HepG2 (cell line): ENCODE data around the gene PRSS8. TPM values are rescaled to one million over a fixed set of nuclear protein-coding genes. Genes with fewer than 3 reads are reported as not detected.

ENCODE experiments used
- ARNTL ChIP-seq: sonication (generic); formaldehyde crosslinking; IDR thresholded peaks from 2 replicates; pipeline ENCODE4 v1.4.0; 2020; ENCODE audit warnings: mild to moderate bottlenecking, missing genetic modification reagents
- ATF7-NPFF ChIP-seq: sonication (generic); formaldehyde crosslinking; IDR thresholded peaks from 2 replicates; pipeline ENCODE4 v1.8.1; 2023; ENCODE audit warnings: mild to moderate bottlenecking, low read depth, missing genetic modification reagents, moderate library complexity
- FLYWCH1 ChIP-seq: sonication (generic); formaldehyde crosslinking; IDR thresholded peaks from 2 replicates; pipeline ENCODE4 v1.8.1; 2023; ENCODE audit warnings: mild to moderate bottlenecking, missing genetic modification reagents
- GATA4 ChIP-seq: sonication (generic); IDR thresholded peaks from 2 replicates; pipeline ENCODE4 v1.6.1; 2016; ENCODE audit warnings: antibody characterized with exemption, low read depth, borderline replicate concordance
- GTF3A ChIP-seq: sonication (generic); formaldehyde crosslinking; conservative IDR thresholded peaks from 2 replicates; pipeline ENCODE4 v1.4.0; 2020; ENCODE audit warnings: mild to moderate bottlenecking, missing genetic modification reagents
- HOXA9 ChIP-seq: sonication (generic); formaldehyde crosslinking; IDR thresholded peaks from 2 replicates; pipeline ENCODE4 v1.8.1; 2022; ENCODE audit warnings: missing genetic modification reagents, mild to moderate bottlenecking, moderate library complexity, borderline replicate concordance
- NBN ChIP-seq: fragments of 450-650 bp; conservative IDR thresholded peaks from 2 replicates; pipeline ENCODE4 v1.6.1; 2017
- NFE2L2 ChIP-seq: fragments of 150-350 bp; IDR thresholded peaks from 2 replicates; pipeline ENCODE4 v1.6.1; 2014; ENCODE audit warnings: low read length
- NPAS2 ChIP-seq: sonication (generic); formaldehyde crosslinking; IDR thresholded peaks from 2 replicates; pipeline ENCODE4 v1.8.0; 2022; ENCODE audit warnings: mild to moderate bottlenecking, missing genetic modification reagents, borderline replicate concordance
- NR3C1 ChIP-seq: sonication (generic); formaldehyde crosslinking; IDR thresholded peaks from 2 replicates; pipeline ENCODE4 v1.4.0; 2020; ENCODE audit warnings: missing genetic modification reagents
- RBAK ChIP-seq: sonication (generic); formaldehyde crosslinking; IDR thresholded peaks from 2 replicates; pipeline ENCODE4 v1.5.1; 2020; ENCODE audit warnings: mild to moderate bottlenecking, missing genetic modification reagents
- RFX1 ChIP-seq: fragments of 450-650 bp; IDR thresholded peaks from 2 replicates; pipeline ENCODE4 v1.6.1; 2017
- RFXAP ChIP-seq: sonication (generic); formaldehyde crosslinking; IDR thresholded peaks from 2 replicates; pipeline ENCODE4 v1.4.0; 2020; ENCODE audit warnings: missing genetic modification reagents, borderline replicate concordance
- TAF15 ChIP-seq: fragments of 200-400 bp; formaldehyde crosslinking; IDR thresholded peaks from one replicate; pipeline ENCODE4 v1.6.1; 2018; ENCODE audit warnings: mild to moderate bottlenecking, low read depth, low read length; ENCODE audit not compliant: poor library complexity, severe bottlenecking
- TEAD3 ChIP-seq: optimal IDR thresholded peaks from 2 replicates; pipeline ENCODE3; 2016; ENCODE audit warnings: borderline replicate concordance
- THYN1 ChIP-seq: sonication (generic); formaldehyde crosslinking; IDR thresholded peaks from 2 replicates; pipeline ENCODE4 v1.8.1; 2023; ENCODE audit warnings: low read depth, mild to moderate bottlenecking, moderate library complexity, missing genetic modification reagents, borderline replicate concordance
- ZNF136 ChIP-seq: sonication (generic); formaldehyde crosslinking; IDR thresholded peaks from 2 replicates; pipeline ENCODE4 v1.8.1; 2022; ENCODE audit warnings: low read depth, mild to moderate bottlenecking, moderate library complexity, missing genetic modification reagents
- ZNF318 ChIP-seq: sonication (generic); formaldehyde crosslinking; IDR thresholded peaks from 2 replicates; pipeline ENCODE4 v1.4.0; 2020; ENCODE audit warnings: mild to moderate bottlenecking, missing genetic modification reagents
- ZNF567 ChIP-seq: sonication (generic); formaldehyde crosslinking; IDR thresholded peaks from 2 replicates; pipeline ENCODE4 v1.8.1; 2023; ENCODE audit warnings: mild to moderate bottlenecking, missing genetic modification reagents, borderline replicate concordance
- ZNF589 ChIP-seq: sonication (generic); formaldehyde crosslinking; conservative IDR thresholded peaks from 2 replicates; pipeline ENCODE4 v1.8.0; 2022; ENCODE audit warnings: mild to moderate bottlenecking, moderate library complexity, missing genetic modification reagents
- ZNF7 ChIP-seq: IDR thresholded peaks from 2 replicates; pipeline ENCODE4 v1.6.1; 2016; ENCODE audit warnings: missing biosample characterization, missing genetic modification reagents
- polyA plus RNA-seq, 8 experiments: library from polyadenylated mRNA; depleted of rRNA in 3 of 8; stranded (reverse) in 7 of 8; unstranded in 1 of 8; fragments of >200 nt; fragmentation: Illumina TruSeq in 4 of 8; extraction: Trizol in 4 of 8; gene quantifications; 2 replicates each; pipeline versions ENCODE4 v1.2.1 to v1.2.3, GENCODE V29; 2011 to 2016; ENCODE audit warnings: low read depth in 4 of 8, missing spikeins in 1 of 8, mixed read lengths in 1 of 8; ENCODE audit not compliant: insufficient read depth in 1 of 8
- total RNA-seq, 5 experiments: library from RNA; depleted of rRNA; stranded (reverse); fragments of >200 nt; fragmentation: Illumina TruSeq; extraction: Trizol; gene quantifications; 2 replicates each; pipeline ENCODE4 v1.2.3, GENCODE V29; 2016; ENCODE audit warnings: low read depth in 1 of 5
- TF ChIP-seq, protein P1 (sequence below): sonication (generic); formaldehyde crosslinking; IDR thresholded peaks from 2 replicates; pipeline ENCODE4 v1.5.0; 2020; ENCODE audit warnings: mild to moderate bottlenecking, missing genetic modification reagents

The PRSS8 gene
- total and polyA plus RNA-seq, 2 of the 13 experiments (the other 11 are each of a cell fraction or from before 2014, with no cell fraction given): 2.6 to 7.2 TPM

DNA sequence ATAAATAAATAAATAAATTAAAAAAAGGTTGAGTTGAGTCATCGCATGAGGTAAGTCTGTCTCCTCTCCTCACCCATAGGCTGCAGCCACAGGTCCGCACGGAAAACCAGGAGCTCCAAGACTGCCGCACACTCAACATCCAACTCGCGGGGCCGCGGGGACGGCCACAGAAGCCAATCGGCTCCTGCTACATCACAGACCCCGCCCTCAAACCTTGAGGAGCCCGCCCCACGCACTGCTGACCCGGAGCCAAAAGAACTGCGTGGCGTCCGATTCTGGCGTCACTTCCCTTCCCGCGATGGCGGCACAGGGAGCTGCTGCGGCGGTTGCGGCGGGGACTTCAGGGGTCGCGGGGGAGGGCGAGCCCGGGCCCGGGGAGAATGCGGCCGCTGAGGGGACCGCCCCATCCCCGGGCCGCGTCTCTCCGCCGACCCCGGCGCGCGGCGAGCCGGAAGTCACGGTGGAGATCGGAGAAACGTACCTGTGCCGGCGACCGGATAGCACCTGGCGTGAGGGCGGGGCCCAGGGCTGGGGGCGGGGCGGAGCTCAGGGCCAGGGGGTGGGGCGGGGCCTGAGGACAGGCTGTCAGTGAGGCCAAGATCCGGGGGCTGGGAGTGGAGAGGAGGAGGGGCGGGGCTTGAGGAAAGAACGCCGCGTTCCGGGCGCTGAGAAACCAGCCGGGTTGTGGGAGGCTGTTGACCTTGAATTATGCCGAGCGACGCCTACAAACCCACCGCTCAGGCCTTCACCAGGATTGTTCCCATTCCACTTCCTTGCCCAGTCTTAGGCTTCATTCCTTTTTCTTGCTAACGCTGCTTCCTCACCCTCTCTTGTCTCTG lies 17.9 kb downstream of the PRSS8 start, which contains the start of gene KAT8 (continued):
- no peak for TF ChIP-seq ZNF318
- TF ChIP-seq ARNTL (CRISPR knock-in tag): peak; percentile 86
- TF ChIP-seq HOXA9 (CRISPR knock-in tag): no peak; the same call in 1 of the 2 replicates
- no peak for TF ChIP-seq ZNF7 (CRISPR knock-in tag)
- TF ChIP-seq RFXAP: peak; percentile 90
- TF ChIP-seq FLYWCH1: no peak
- TF ChIP-seq, protein P1, sequence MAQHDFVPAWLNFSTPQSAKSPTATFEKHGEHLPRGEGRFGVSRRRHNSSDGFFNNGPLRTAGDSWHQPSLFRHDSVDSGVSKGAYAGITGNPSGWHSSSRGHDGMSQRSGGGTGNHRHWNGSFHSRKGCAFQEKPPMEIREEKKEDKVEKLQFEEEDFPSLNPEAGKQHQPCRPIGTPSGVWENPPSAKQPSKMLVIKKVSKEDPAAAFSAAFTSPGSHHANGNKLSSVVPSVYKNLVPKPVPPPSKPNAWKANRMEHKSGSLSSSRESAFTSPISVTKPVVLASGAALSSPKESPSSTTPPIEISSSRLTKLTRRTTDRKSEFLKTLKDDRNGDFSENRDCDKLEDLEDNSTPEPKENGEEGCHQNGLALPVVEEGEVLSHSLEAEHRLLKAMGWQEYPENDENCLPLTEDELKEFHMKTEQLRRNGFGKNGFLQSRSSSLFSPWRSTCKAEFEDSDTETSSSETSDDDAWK (CRISPR knock-in tag): no peak
- TF ChIP-seq NFE2L2: no peak
- TF ChIP-seq ZNF567 (CRISPR knock-in tag): no peak
- no peak for TF ChIP-seq RBAK (CRISPR knock-in tag)
- no peak for TF ChIP-seq RFX1
- peak; percentile 44 for TF ChIP-seq TEAD3 (CRISPR knock-in tag)
- TF ChIP-seq ATF7-NPFF (CRISPR knock-in tag): peak; percentile 82
- no peak for TF ChIP-seq THYN1
- TF ChIP-seq NR3C1 (CRISPR knock-in tag): no peak
- no peak for TF ChIP-seq NPAS2
- no peak for TF ChIP-seq GTF3A (CRISPR knock-in tag)
- TF ChIP-seq ZNF589 (CRISPR knock-in tag): peak; percentile 71; the same call in 1 of the 2 replicates
- peak; percentile 60 for TF ChIP-seq TAF15
- TF ChIP-seq NBN: no peak
- no peak for TF ChIP-seq GATA4
- no peak; the same call in 1 of the 2 replicates for TF ChIP-seq ZNF136 (CRISPR knock-in tag)
